ENCODE measurements around the gene DHX9. TPM values are rescaled to one million over a fixed set of nuclear protein-coding genes. Genes with fewer than 3 reads are reported as not detected.

The DHX9 gene
- total and polyA plus RNA-seq, 9 of the 15 experiments (the other 6 are each of a cell fraction or from before 2014, with no cell fraction given) = 100 to 409 (median 294) TPM

- TF ChIP-seq ETV6 (IDR thresholded peaks at IDR 0.05; ENCODE audit: borderline replicate concordance in 1 of 2, low read depth in 2 of 2, low read length in 1 of 2) = no peak
- TF ChIP-seq ETV6 (CRISPR knock-in tag; IDR thresholded peaks at IDR 0.05; ENCODE audit: borderline replicate concordance) = peak; percentile 70; the same call in 1 of the 2 replicates
- TF ChIP-seq PHB (CRISPR knock-in tag; IDR thresholded peaks at IDR 0.05) = no peak
- TF ChIP-seq ZHX1 (conservative IDR thresholded peaks at IDR 0.05; ENCODE audit: low read length) = no peak
- TF ChIP-seq, protein P1, sequence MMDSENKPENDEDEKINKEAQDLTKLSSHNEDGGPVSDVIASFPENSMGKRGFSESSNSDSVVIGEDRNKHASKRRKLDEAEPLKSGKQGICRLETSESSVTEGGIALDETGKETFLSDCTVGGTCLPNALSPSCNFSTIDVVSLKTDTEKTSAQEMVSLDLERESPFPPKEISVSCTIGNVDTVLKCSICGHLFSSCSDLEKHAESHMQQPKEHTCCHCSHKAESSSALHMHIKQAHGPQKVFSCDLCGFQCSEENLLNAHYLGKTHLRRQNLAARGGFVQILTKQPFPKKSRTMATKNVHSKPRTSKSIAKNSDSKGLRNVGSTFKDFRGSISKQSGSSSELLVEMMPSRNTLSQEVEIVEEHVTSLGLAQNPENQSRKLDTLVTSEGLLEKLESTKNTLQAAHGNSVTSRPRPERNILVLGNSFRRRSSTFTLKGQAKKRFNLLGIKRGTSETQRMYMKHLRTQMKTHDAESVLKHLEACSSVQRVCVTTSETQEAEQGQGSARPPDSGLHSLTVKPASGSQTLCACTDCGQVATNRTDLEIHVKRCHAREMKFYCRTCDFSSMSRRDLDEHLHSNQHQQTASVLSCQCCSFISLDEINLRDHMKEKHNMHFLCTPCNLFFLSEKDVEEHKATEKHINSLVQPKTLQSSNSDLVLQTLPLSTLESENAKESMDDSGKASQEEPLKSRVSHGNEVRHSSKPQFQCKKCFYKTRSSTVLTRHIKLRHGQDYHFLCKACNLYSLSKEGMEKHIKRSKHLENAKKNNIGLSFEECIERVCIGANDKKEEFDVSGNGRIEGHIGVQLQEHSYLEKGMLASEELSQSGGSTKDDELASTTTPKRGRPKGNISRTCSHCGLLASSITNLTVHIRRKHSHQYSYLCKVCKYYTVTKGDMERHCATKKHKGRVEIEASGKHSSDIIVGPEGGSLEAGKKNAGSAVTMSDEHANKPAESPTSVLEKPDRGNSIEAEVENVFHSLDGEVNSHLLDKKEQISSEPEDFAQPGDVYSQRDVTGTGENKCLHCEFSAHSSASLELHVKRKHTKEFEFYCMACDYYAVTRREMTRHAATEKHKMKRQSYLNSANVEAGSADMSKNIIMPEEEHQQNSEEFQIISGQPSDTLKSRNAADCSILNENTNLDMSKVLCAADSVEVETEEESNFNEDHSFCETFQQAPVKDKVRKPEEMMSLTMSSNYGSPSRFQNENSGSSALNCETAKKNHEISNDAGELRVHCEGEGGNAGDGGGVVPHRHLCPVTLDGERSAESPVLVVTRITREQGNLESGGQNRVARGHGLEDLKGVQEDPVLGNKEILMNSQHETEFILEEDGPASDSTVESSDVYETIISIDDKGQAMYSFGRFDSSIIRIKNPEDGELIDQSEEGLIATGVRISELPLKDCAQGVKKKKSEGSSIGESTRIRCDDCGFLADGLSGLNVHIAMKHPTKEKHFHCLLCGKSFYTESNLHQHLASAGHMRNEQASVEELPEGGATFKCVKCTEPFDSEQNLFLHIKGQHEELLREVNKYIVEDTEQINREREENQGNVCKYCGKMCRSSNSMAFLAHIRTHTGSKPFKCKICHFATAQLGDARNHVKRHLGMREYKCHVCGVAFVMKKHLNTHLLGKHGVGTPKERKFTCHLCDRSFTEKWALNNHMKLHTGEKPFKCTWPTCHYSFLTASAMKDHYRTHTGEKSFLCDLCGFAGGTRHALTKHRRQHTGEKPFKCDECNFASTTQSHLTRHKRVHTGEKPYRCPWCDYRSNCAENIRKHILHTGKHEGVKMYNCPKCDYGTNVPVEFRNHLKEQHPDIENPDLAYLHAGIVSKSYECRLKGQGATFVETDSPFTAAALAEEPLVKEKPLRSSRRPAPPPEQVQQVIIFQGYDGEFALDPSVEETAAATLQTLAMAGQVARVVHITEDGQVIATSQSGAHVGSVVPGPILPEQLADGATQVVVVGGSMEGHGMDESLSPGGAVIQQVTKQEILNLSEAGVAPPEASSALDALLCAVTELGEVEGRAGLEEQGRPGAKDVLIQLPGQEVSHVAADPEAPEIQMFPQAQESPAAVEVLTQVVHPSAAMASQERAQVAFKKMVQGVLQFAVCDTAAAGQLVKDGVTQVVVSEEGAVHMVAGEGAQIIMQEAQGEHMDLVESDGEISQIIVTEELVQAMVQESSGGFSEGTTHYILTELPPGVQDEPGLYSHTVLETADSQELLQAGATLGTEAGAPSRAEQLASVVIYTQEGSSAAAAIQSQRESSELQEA (IDR thresholded peaks at IDR 0.05; ENCODE audit: low read depth) = peak; percentile 43; the same call in 1 of the 2 replicates
- no peak for TF ChIP-seq FOSL1 (tag; conservative IDR thresholded peaks at IDR 0.05)
- TF ChIP-seq, protein P2, sequence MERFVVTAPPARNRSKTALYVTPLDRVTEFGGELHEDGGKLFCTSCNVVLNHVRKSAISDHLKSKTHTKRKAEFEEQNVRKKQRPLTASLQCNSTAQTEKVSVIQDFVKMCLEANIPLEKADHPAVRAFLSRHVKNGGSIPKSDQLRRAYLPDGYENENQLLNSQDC (CRISPR knock-in tag; IDR thresholded peaks at IDR 0.05) = no peak
- TF ChIP-seq GATA2 (CRISPR knock-in tag; IDR thresholded peaks at IDR 0.05) = peak; percentile 81
- no peak for TF ChIP-seq SMARCC2 (IDR thresholded peaks at IDR 0.05; ENCODE audit: low read depth)
- no peak for TF ChIP-seq U2AF1 (optimal IDR thresholded peaks at IDR 0.05; ENCODE audit: low read depth, low read length)
- peak; percentile 40; the same call in 1 of the 2 replicates for TF ChIP-seq EP400 (IDR thresholded peaks at IDR 0.05)
- TF ChIP-seq, protein P3, sequence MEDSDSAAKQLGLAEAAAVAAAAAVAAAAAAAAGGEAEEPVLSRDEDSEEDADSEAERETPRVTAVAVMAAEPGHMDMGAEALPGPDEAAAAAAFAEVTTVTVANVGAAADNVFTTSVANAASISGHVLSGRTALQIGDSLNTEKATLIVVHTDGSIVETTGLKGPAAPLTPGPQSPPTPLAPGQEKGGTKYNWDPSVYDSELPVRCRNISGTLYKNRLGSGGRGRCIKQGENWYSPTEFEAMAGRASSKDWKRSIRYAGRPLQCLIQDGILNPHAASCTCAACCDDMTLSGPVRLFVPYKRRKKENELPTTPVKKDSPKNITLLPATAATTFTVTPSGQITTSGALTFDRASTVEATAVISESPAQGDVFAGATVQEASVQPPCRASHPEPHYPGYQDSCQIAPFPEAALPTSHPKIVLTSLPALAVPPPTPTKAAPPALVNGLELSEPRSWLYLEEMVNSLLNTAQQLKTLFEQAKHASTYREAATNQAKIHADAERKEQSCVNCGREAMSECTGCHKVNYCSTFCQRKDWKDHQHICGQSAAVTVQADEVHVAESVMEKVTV (CRISPR knock-in tag; IDR thresholded peaks at IDR 0.05) = no peak
- TF ChIP-seq MED1 (CRISPR knock-in tag; IDR thresholded peaks at IDR 0.05; ENCODE audit: borderline replicate concordance) = no peak
- TF ChIP-seq C11orf30 (IDR thresholded peaks at IDR 0.05; ENCODE audit: low read depth) = no peak
- TF ChIP-seq PPARD (CRISPR knock-in tag; IDR thresholded peaks at IDR 0.05) = no peak
- TF ChIP-seq CBFA2T3 (IDR thresholded peaks at IDR 0.05) = peak; percentile 73
- no peak for TF ChIP-seq CCNT2 (IDR thresholded peaks at IDR 0.05; ENCODE audit: borderline replicate concordance, extremely low read depth, insufficient read length, low read depth, low read length)
Measured at GRCh38 chr1:182869241-182869666, 30.1 kb downstream of the DHX9 start (continued).

All from K562 (cell line).